Measurements from ENCODE around the gene MAL. TPM values are rescaled to one million over a fixed set of nuclear protein-coding genes. Genes with fewer than 3 reads are reported as not detected.

The MAL gene
- total and polyA plus RNA-seq, 11 donors = 0.97 to 12.7 (median 3.5) TPM

DNA sequence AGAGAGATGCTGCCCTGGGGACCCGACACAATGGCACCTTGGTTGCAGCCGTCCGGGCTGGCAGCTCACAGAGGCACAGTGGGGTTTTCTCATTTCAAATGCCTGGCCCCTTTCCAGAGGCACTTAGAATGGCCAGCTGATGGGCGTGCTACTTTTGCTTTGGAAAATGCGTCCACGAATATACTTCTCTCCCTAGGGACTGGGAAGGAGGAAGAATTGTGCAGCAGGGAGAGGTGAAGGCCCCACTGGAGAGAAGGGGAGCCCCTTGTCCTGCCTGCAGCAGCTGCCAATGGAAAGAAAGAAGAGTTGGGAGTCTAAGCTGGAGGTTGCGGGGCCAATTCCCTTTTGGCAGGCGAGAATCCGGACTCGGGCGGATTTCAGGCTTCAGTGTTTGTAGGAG is 1.1 kb upstream of the MAL start:
- H3K27ac ChIP-seq = peak overlapping the region in 2 of 12 donors; percentile 16 to 64
- H3K4me3 ChIP-seq = peak overlapping the region in 4 of 12 donors; percentile 52 to 61 (median 56)
- H3K4me1 ChIP-seq = peaks cover 0 to 29% (median 5%) of the 10 kb centered on the region in 12 donors
- no peaks in the 10 kb centered on the region for H3K9me3 ChIP-seq
- ATAC-seq (no peak), DNase-seq (peak in 1 of 5 donors; percentile 43)
- H3K27me3 ChIP-seq = peaks cover 0 to 72% (median 28%) of the 10 kb centered on the region in 9 donors
- 29 to 44% (median 40%) methylated on average over 11 of the region's 11 CpGs for WGBS, 4 donors
- no peaks in the 10 kb centered on the region for H3K36me3 ChIP-seq
- intact Hi-C loops (cut with DNase I) = loop anchor here in 6 of 10 donors (5.0 to 10.0 kb wide), 3 partner anchors 50 to 93 kb away; no protein-coding TSS in a partner anchor
- TF ChIP-seq, protein P1, sequence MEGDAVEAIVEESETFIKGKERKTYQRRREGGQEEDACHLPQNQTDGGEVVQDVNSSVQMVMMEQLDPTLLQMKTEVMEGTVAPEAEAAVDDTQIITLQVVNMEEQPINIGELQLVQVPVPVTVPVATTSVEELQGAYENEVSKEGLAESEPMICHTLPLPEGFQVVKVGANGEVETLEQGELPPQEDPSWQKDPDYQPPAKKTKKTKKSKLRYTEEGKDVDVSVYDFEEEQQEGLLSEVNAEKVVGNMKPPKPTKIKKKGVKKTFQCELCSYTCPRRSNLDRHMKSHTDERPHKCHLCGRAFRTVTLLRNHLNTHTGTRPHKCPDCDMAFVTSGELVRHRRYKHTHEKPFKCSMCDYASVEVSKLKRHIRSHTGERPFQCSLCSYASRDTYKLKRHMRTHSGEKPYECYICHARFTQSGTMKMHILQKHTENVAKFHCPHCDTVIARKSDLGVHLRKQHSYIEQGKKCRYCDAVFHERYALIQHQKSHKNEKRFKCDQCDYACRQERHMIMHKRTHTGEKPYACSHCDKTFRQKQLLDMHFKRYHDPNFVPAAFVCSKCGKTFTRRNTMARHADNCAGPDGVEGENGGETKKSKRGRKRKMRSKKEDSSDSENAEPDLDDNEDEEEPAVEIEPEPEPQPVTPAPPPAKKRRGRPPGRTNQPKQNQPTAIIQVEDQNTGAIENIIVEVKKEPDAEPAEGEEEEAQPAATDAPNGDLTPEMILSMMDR (IDR thresholded peaks at IDR 0.05) = no peak
- no peak for TF ChIP-seq POLR2A (IDR thresholded peaks at IDR 0.05)

DNA sequence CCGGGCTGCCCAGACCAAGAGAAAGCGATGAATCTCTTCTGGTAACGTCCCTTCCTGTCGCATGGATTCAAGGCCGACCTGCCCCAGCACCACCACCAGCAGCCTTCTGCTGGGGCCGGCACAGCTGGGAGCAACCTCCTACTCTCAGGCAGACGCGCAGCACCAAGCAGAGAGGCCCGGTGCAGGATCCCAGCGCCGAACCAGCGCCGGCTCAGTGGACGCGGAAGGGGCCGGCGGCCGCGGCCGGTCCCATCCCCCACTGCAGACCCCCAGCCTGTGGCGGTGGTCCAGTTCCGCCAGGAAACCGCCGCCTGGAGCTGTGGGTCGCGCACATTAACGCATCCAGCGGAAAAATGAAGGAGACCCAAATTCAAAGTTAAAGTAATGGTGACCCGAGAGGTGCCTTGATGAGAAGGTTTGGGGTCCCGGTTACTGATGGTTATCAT is 525 bp upstream of the MAL start:
- Histone ChIP-seq H3K4me1 (peaks cover 0 to 29% (median 5%) of the 10 kb centered on the region in 12 donors), H3K27me3 (peaks cover 0 to 72% (median 28%) of the 10 kb centered on the region in 9 donors), H3K27ac (peak overlapping the region in 3 of 12 donors; percentile 50 to 64 (median 61)), H3K9me3 (no peaks in the 10 kb centered on the region), H3K4me3 (peak overlapping the region in 11 of 12 donors; percentile 29 to 61 (median 53)), H3K36me3 (no peaks in the 10 kb centered on the region)
- intact Hi-C loops (cut with DNase I) = loop anchor here in 6 of 10 donors (5.0 to 10.0 kb wide), 3 partner anchors 50 to 92 kb away; no protein-coding TSS in a partner anchor
- WGBS, 4 donors = 8 to 17% (median 10%) methylated on average over 30 of the region's 30 CpGs
- ATAC-seq = peak in 1 of 4 donors; percentile 33
- DNase-seq = peak in 1 of 5 donors; percentile 30
- no peak for TF ChIP-seq POLR2A (IDR thresholded peaks at IDR 0.05)
- TF ChIP-seq, protein P1 (IDR thresholded peaks at IDR 0.05) = no peak

DNA sequence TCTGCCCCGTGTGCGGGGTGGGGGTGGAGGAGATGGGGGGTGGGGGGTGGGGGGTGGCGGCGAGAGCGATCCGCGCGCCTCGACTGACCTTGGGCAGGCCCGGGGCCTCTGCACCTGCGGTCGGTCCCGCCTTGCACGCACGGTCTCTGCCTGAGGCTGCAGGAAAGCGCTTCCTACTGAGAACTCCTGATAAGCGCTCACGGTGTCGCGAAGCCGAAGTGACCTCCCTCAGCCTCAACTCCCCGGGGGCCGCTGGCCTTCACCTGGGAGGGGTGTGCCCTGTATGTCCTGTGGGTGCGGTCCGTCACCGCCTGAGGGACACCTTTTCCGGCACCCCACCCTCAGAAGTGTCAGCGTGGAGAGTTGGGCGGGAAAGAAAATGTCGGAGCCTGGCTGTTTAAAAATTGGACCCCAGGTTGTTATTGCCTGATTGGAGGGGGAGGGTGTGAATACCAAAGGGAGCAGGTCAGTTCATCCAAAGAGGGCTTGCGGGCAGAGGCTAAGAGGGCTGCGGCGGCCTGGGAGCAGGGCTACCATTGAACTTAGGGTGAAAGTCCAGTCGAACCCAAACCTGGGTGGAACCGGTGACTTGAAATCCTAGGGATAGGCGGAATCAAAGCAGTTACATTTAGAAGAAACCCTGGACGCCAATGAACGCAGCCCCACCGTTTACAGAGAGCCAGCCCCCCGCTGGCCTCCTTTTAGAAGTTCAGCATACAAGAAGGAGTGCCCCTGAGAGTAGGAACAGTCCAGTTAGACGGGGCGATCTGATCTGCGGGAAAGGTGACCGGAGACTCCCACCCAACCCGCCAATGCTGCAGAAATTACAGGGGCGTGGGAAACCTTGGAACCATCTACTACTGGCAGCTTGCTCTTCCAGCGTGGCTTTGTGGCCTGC is 1.2 kb downstream of the MAL start:
- Histone ChIP-seq H3K27me3 (peaks cover 0 to 68% (median 28%) of the 10 kb centered on the region in 9 donors), H3K4me3 (peak overlapping the region in 11 of 12 donors; percentile 29 to 61 (median 53)), H3K36me3 (no peaks in the 10 kb centered on the region), H3K9me3 (no peaks in the 10 kb centered on the region), H3K4me1 (peaks cover 0 to 29% (median 5%) of the 10 kb centered on the region in 12 donors), H3K27ac (peak overlapping the region in 2 of 12 donors; percentile 50 to 61)
- ATAC-seq (peak in 1 of 4 donors; percentile 25), DNase-seq (no peak)
- TF ChIP-seq POLR2A (IDR thresholded peaks at IDR 0.05) = no peak
- TF ChIP-seq, protein P1 (IDR thresholded peaks at IDR 0.05) = no peak
- intact Hi-C loops (cut with DNase I) = loop anchor here in 2 of 10 donors (10.0 kb wide), 2 partner anchors 48 to 88 kb away; no protein-coding TSS in a partner anchor
- 10 to 19% (median 15%) methylated on average over 35 to 47 of the region's 47 CpGs for WGBS, 4 donors

DNA sequence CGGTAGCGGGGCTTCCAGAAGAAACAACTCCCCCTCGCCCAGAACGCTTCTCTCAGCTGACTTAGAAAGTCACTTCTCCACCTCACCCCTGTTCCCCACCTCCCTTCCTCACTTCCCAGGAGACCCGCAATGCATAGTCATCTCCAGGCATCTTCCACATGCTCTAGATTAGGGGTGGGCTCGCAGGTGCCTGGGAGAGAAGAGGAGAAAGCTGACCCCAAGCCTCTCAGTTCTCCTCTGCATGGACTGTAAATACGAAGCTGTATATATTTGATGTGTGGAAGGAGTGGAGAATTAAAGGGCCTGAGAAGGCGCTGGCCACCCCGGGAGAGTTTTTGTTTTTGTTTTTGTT is 1.8 kb downstream of the MAL start:
- Histone ChIP-seq H3K4me1 (peaks cover 0 to 29% (median 5%) of the 10 kb centered on the region in 12 donors), H3K36me3 (no peaks in the 10 kb centered on the region), H3K9me3 (no peaks in the 10 kb centered on the region), H3K4me3 (no peak overlapping the region), H3K27me3 (peaks cover 0 to 68% (median 28%) of the 10 kb centered on the region in 9 donors), H3K27ac (no peak overlapping the region)
- no peak for TF ChIP-seq POLR2A (IDR thresholded peaks at IDR 0.05)
- TF ChIP-seq, protein P1 (IDR thresholded peaks at IDR 0.05) = no peak
- 43 to 63% (median 50%) methylated on average over 9 of the region's 9 CpGs for WGBS, 4 donors
- ATAC-seq (no peak), DNase-seq (no peak)
- intact Hi-C loops (cut with DNase I) = loop anchor here in 2 of 10 donors (10.0 kb wide), 2 partner anchors 47 to 87 kb away; no protein-coding TSS in a partner anchor

Measured in heart left ventricle (tissue), 16 donors.